ENCODE data around the gene THAP8.

Gene THAP8

GRCh38 chr19:36028313-36029041 lies 25.6 kb downstream of the THAP8 start:
- DNase-seq: no peak

GRCh38 chr19:36027696-36028095 lies 26.4 kb downstream of the THAP8 start:
- no peak for DNase-seq

- no peak for DNase-seq
Observed at GRCh38 chr19:36026091-36026876, 27.8 kb downstream of the THAP8 start.

GRCh38 chr19:36025541-36025940 lies 28.5 kb downstream of the THAP8 start:
- no peak for DNase-seq

GRCh38 chr19:36023432-36023831 lies 30.7 kb downstream of the THAP8 start:
- DNase-seq: no peak

- DNase-seq: no peak
Observed at GRCh38 chr19:36019061-36019670, 34.9 kb downstream of the THAP8 start.

GRCh38 chr19:36014012-36014924 lies 39.8 kb downstream of the THAP8 start, which contains the start of gene ALKBH6:
TSS of gene ALKBH6 (minus strand) at chr19:36014213. CDS start at chr19:36013397, 816 bp downstream.
- DNase-seq: peak; percentile 100

- DNase-seq: no peak
Observed at GRCh38 chr19:36013280-36014011, 40.6 kb downstream of the THAP8 start.

- no peak for DNase-seq
Observed at GRCh38 chr19:36010402-36010801, 43.7 kb downstream of the THAP8 start.

- no peak for DNase-seq
Observed at GRCh38 chr19:36009633-36010379, 44.3 kb downstream of the THAP8 start.

- DNase-seq: peak in 1 of 2 experiments; percentile 91
Observed at GRCh38 chr19:36009220-36009619, 44.9 kb downstream of the THAP8 start.

- peak; percentile 86 to 96 for DNase-seq
Observed at GRCh38 chr19:36008336-36008978, 45.6 kb downstream of the THAP8 start, which contains the start of gene SYNE4. TSS of gene SYNE4 (minus strand) at chr19:36008813. CDS start at chr19:36008681, 132 bp downstream.

- DNase-seq: no peak
Observed at GRCh38 chr19:36006955-36007354, 47.1 kb downstream of the THAP8 start.

GRCh38 chr19:36003284-36003683 lies 50.8 kb downstream of the THAP8 start:
- DNase-seq: no peak

- DNase-seq: no peak
Observed at GRCh38 chr19:36001605-36002004, 52.5 kb downstream of the THAP8 start.

- no peak for DNase-seq
Observed at GRCh38 chr19:35996777-35997176, 57.3 kb downstream of the THAP8 start.

- peak; percentile 91 to 99 for DNase-seq
Observed at GRCh38 chr19:35995048-35995993, 58.8 kb downstream of the THAP8 start, which contains the start of gene SDHAF1. TSS of gene SDHAF1 (plus strand) at chr19:35995188. CDS start at chr19:35995275, 87 bp downstream.

- DNase-seq: no peak
Observed at GRCh38 chr19:35993923-35994598, 60.0 kb downstream of the THAP8 start.

Measured in NCI-H526 (cell line).